SK-N-SH (cell line): Measurements from ENCODE around the gene RTN3.
A peak's percentile ranks its signal among the peaks of the same experiment; 100 is the strongest.

ENCODE experiments used
- EP300 ChIP-seq, 2 experiments: IDR thresholded peaks; 2 replicates each; pipeline versions ENCODE4 v1.4.0 to v1.6.1; 2012; ENCODE audit warnings: borderline replicate concordance in 1 of 2, low read depth in 1 of 2, low read length in 1 of 2
- EZH2phosphoT487 ChIP-seq: fragments of 200-600 bp; sonication (generic); IDR thresholded peaks from 2 replicates; pipeline ENCODE4 v1.6.1; 2017; ENCODE audit warnings: low read depth, mixed run types, mild to moderate bottlenecking, antibody characterized with exemption, moderate library complexity, borderline replicate concordance
- FOXJ3 ChIP-seq: sonication (generic); formaldehyde crosslinking; IDR thresholded peaks from 2 replicates; pipeline ENCODE4 v1.5.1; 2020; ENCODE audit warnings: mild to moderate bottlenecking, missing genetic modification reagents
- GATA2 ChIP-seq: sonication (generic); formaldehyde crosslinking; IDR thresholded peaks from 2 replicates; pipeline ENCODE4 v1.5.0; 2020; ENCODE audit warnings: mild to moderate bottlenecking, missing genetic modification reagents
- JUND ChIP-seq: IDR thresholded peaks from 2 replicates; pipeline ENCODE4 v1.4.0; 2012
- NFIC ChIP-seq: IDR thresholded peaks from 2 replicates; pipeline ENCODE4 v1.4.0; 2012; ENCODE audit warnings: borderline replicate concordance
- NRF1 ChIP-seq: IDR thresholded peaks from 2 replicates; pipeline ENCODE4 v1.6.1; 2012; ENCODE audit warnings: low read depth, mild to moderate bottlenecking, low read length
- POLR2AphosphoS5 ChIP-seq: IDR thresholded peaks from 2 replicates; pipeline ENCODE4 v1.6.1; 2012; ENCODE audit warnings: low read depth, low read length
- RAD21 ChIP-seq: IDR thresholded peaks from 2 replicates; pipeline ENCODE4 v1.6.1; 2012; ENCODE audit warnings: mild to moderate bottlenecking, low read length
- RCOR1 ChIP-seq: fragments of 150-350 bp; IDR thresholded peaks from 2 replicates; pipeline ENCODE4 v1.6.1; 2017; ENCODE audit warnings: antibody characterized with exemption, low read length
- RFX5 ChIP-seq: IDR thresholded peaks from 2 replicates; pipeline ENCODE4 v1.6.1; 2012; ENCODE audit warnings: mild to moderate bottlenecking, improper control_type of control experiment, low read length
- TCF12 ChIP-seq: IDR thresholded peaks from 2 replicates; pipeline ENCODE4 v1.4.0; 2012
- TF ChIP-seq, protein P1 (sequence below): fragments of 200-600 bp; sonication (generic); IDR thresholded peaks from 2 replicates; pipeline ENCODE4 v1.6.1; 2017; ENCODE audit warnings: antibody characterized with exemption, mild to moderate bottlenecking, moderate library complexity
- TF ChIP-seq, protein P2 (sequence below): fragments of 150-350 bp; IDR thresholded peaks from 2 replicates; pipeline ENCODE4 v1.6.1; 2016; ENCODE audit warnings: mild to moderate bottlenecking, low read depth, low read length

DNA sequence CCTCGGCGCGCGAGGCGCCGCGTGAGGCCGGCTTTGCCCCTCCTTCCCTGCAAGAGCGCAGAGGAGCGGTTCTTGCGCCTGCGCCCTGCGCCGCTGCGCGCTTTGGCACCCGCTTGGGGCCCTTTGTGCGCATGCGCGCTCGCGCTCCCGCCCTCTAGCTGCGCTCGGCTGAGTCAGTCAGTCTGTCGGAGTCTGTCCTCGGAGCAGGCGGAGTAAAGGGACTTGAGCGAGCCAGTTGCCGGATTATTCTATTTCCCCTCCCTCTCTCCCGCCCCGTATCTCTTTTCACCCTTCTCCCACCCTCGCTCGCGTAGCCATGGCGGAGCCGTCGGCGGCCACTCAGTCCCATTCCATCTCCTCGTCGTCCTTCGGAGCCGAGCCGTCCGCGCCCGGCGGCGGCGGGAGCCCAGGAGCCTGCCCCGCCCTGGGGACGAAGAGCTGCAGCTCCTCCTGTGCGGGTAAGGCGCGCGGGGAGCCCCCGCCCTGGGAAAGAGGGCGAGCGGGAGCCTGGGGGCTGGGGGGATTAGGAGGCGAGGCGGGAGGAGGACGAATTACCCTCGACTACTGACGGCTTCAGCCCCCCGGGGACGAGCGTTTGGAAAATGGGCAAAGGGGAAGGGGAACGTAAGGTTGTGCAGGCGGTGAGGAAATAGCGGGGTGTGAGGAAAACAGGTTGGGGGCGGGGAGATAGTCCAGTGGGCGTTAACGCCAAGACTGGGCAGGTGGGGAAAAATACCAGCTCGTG is at the start of gene RTN3:
- TF ChIP-seq EP300 (IDR thresholded peaks at IDR 0.05; ENCODE audit: borderline replicate concordance in 1 of 2, low read depth in 1 of 2, low read length in 1 of 2) = no peak
- TF ChIP-seq, protein P1, sequence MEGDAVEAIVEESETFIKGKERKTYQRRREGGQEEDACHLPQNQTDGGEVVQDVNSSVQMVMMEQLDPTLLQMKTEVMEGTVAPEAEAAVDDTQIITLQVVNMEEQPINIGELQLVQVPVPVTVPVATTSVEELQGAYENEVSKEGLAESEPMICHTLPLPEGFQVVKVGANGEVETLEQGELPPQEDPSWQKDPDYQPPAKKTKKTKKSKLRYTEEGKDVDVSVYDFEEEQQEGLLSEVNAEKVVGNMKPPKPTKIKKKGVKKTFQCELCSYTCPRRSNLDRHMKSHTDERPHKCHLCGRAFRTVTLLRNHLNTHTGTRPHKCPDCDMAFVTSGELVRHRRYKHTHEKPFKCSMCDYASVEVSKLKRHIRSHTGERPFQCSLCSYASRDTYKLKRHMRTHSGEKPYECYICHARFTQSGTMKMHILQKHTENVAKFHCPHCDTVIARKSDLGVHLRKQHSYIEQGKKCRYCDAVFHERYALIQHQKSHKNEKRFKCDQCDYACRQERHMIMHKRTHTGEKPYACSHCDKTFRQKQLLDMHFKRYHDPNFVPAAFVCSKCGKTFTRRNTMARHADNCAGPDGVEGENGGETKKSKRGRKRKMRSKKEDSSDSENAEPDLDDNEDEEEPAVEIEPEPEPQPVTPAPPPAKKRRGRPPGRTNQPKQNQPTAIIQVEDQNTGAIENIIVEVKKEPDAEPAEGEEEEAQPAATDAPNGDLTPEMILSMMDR = no peak
- no peak for TF ChIP-seq EZH2phosphoT487
- TF ChIP-seq FOXJ3 = no peak
- TF ChIP-seq, protein P2, sequence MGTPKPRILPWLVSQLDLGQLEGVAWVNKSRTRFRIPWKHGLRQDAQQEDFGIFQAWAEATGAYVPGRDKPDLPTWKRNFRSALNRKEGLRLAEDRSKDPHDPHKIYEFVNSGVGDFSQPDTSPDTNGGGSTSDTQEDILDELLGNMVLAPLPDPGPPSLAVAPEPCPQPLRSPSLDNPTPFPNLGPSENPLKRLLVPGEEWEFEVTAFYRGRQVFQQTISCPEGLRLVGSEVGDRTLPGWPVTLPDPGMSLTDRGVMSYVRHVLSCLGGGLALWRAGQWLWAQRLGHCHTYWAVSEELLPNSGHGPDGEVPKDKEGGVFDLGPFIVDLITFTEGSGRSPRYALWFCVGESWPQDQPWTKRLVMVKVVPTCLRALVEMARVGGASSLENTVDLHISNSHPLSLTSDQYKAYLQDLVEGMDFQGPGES = no peak
- no peak for TF ChIP-seq NFIC
- peak; percentile 95 for TF ChIP-seq POLR2AphosphoS5
- TF ChIP-seq GATA2 (CRISPR knock-in tag) = no peak
- no peak for TF ChIP-seq JUND
- TF ChIP-seq RAD21 = no peak
- TF ChIP-seq TCF12 = no peak; the same call in 1 of the 2 replicates
- TF ChIP-seq RCOR1 = no peak
- TF ChIP-seq NRF1 = peak; percentile 95
- TF ChIP-seq RFX5 = no peak
